Measurements from ENCODE around the gene TRIM24. TPM values are rescaled to one million over a fixed set of nuclear protein-coding genes. Genes with fewer than 3 reads are reported as not detected.

The TRIM24 gene
- total RNA-seq, 1 experiment from 2014 or later, result 28.4 TPM

- in situ Hi-C loops (cut with HindIII; ENCODE audit: low pct_unique_long_range_greater_than_20kb, low sequenced_read_pairs), result no loop called here
- ChIA-PET CTCF (no interaction called here), POLR2A (no interaction called here)
- H3K4me3 ChIP-seq (ENCODE audit: low read depth in 2 of 2, low read length in 2 of 2), result no peak overlapping the region
- no peak overlapping the region for H3K27ac ChIP-seq (ENCODE audit: low read length)
- ATAC-seq, result no peak
- no peak for DNase-seq (ENCODE audit: low read depth, low spot score)
- H3K4me1 ChIP-seq (ENCODE audit: control insufficient read depth, insufficient read depth, low read length), result peaks cover 17% of the 10 kb centered on the region
- TF ChIP-seq POLR2AphosphoS5 (IDR thresholded peaks at IDR 0.05; ENCODE audit: low read depth, low read length), result no peak
- no peak for TF ChIP-seq REST (IDR thresholded peaks at IDR 0.05; ENCODE audit: insufficient read depth in 1 of 2, low read depth in 2 of 2, low read length in 1 of 2)
- no peak for TF ChIP-seq TCF7L2 (IDR thresholded peaks at IDR 0.05; ENCODE audit: low read depth, low read length)
- TF ChIP-seq CTCF (IDR thresholded peaks at IDR 0.05), result no peak
- no peak for TF ChIP-seq SIN3A (IDR thresholded peaks at IDR 0.05; ENCODE audit: borderline replicate concordance, insufficient read depth, low read depth, low read length)
- H3K36me3 ChIP-seq (ENCODE audit: control insufficient read depth, insufficient read depth, low read length), result no peaks in the 10 kb centered on the region
- no peaks in the 10 kb centered on the region for H3K9me3 ChIP-seq (ENCODE audit: control insufficient read depth, insufficient read depth, low read depth, low read length)
- intact Hi-C loops (cut with micrococcal nuclease; ENCODE audit: unreplicated experiment), result no loop called here
- H3K27me3 ChIP-seq (ENCODE audit: control insufficient read depth, insufficient read depth, low read length), result no peaks in the 10 kb centered on the region
- no TSS peak for BruUV-seq (replicated peaks)
These were observed 17.5 kb downstream of the TRIM24 start for GRCh38 chr7:138477581-138477980.

- TF ChIP-seq REST (IDR thresholded peaks at IDR 0.05; ENCODE audit: insufficient read depth in 1 of 2, low read depth in 2 of 2, low read length in 1 of 2) (no peak), SIN3A (IDR thresholded peaks at IDR 0.05; ENCODE audit: borderline replicate concordance, insufficient read depth, low read depth, low read length) (no peak), TCF7L2 (IDR thresholded peaks at IDR 0.05; ENCODE audit: low read depth, low read length) (no peak), CTCF (IDR thresholded peaks at IDR 0.05) (no peak), POLR2AphosphoS5 (IDR thresholded peaks at IDR 0.05; ENCODE audit: low read depth, low read length) (no peak)
- ChIA-PET CTCF (no interaction called here), POLR2A (interaction anchor here (0.6 kb wide), 1 partner anchor 175 kb away, joined by 3 read pairs; no protein-coding TSS in a partner anchor)
- in situ Hi-C loops (cut with HindIII; ENCODE audit: low pct_unique_long_range_greater_than_20kb, low sequenced_read_pairs), result no loop called here
- no peaks in the 10 kb centered on the region for H3K36me3 ChIP-seq (ENCODE audit: control insufficient read depth, insufficient read depth, low read length)
- intact Hi-C loops (cut with micrococcal nuclease; ENCODE audit: unreplicated experiment), result no loop called here
- no peak for DNase-seq (ENCODE audit: low read depth, low spot score)
- H3K27me3 ChIP-seq (ENCODE audit: control insufficient read depth, insufficient read depth, low read length), result no peaks in the 10 kb centered on the region
- BruUV-seq (replicated peaks), result no TSS peak
- H3K9me3 ChIP-seq (ENCODE audit: control insufficient read depth, insufficient read depth, low read depth, low read length), result no peaks in the 10 kb centered on the region
- ATAC-seq, result no peak
- no peak overlapping the region for H3K27ac ChIP-seq (ENCODE audit: low read length)
- peaks cover 17% of the 10 kb centered on the region for H3K4me1 ChIP-seq (ENCODE audit: control insufficient read depth, insufficient read depth, low read length)
- no peak overlapping the region for H3K4me3 ChIP-seq (ENCODE audit: low read depth in 2 of 2, low read length in 2 of 2)
These were observed 18.4 kb downstream of the TRIM24 start for GRCh38 chr7:138478499-138478908.

Data from Panc1 (cell line).